GM10248 (cell line): Measurements from ENCODE around the gene TMEM231.

Experiments
- CTCF ChIA-PET: fragments of 300-600 bp; sonication (Branson Sonifier 250); formaldehyde crosslinking; extraction: SDS; loops from one replicate; lab custom pipeline; 2021; ENCODE audit warnings: antibody characterized with exemption; lab: Yijun Ruan, JAX
- POLR2A ChIA-PET: fragments of 350-650 bp; sonication (Branson Sonifier 250); formaldehyde crosslinking; extraction: SDS; loops from one replicate; lab custom pipeline; 2020; ENCODE audit warnings: antibody characterized with exemption; lab: Yijun Ruan, JAX
- DNase-seq: peaks from one replicate; pipeline ENCODE4 v3.0.0; 2012; ENCODE audit errors: extremely low spot score
- TF ChIP-seq, protein P1 (sequence below): IDR thresholded peaks from 2 replicates; pipeline ENCODE4 v1.5.1; 2012; ENCODE audit warnings: mild to moderate bottlenecking, low read depth; ENCODE audit errors: extremely low read depth, missing control alignments, control extremely low read depth

TMEM231 gene

DNA sequence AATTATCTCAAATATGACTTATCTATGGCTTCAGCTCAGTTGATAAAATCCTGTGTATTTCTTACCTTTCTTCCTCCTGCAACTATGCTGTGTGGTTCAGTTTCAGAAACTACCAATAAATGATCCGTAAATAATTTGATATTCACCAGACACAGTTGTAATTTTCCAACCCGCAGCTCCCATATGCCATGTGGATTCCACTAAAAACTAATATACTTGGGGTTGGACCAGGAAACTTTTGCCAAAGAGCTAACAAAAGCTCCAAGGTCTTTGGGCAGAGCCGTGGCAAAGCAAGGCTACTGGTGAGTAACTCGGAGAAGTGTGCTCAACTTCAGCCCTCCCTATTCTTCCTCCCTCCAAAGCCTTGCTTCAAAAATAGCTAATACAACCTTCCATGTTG is 58.5 kb downstream of the TMEM231 start:
- POLR2A ChIA-PET, result no interaction called here
- DNase-seq, result no peak
- TF ChIP-seq, protein P1, sequence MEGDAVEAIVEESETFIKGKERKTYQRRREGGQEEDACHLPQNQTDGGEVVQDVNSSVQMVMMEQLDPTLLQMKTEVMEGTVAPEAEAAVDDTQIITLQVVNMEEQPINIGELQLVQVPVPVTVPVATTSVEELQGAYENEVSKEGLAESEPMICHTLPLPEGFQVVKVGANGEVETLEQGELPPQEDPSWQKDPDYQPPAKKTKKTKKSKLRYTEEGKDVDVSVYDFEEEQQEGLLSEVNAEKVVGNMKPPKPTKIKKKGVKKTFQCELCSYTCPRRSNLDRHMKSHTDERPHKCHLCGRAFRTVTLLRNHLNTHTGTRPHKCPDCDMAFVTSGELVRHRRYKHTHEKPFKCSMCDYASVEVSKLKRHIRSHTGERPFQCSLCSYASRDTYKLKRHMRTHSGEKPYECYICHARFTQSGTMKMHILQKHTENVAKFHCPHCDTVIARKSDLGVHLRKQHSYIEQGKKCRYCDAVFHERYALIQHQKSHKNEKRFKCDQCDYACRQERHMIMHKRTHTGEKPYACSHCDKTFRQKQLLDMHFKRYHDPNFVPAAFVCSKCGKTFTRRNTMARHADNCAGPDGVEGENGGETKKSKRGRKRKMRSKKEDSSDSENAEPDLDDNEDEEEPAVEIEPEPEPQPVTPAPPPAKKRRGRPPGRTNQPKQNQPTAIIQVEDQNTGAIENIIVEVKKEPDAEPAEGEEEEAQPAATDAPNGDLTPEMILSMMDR, result no peak
- CTCF ChIA-PET, result interaction anchor here (0.7 to 2.8 kb wide), 10 partner anchors 10 to 53 kb away, joined by 3 to 18 read pairs (median 5); no protein-coding TSS in a partner anchor

DNA sequence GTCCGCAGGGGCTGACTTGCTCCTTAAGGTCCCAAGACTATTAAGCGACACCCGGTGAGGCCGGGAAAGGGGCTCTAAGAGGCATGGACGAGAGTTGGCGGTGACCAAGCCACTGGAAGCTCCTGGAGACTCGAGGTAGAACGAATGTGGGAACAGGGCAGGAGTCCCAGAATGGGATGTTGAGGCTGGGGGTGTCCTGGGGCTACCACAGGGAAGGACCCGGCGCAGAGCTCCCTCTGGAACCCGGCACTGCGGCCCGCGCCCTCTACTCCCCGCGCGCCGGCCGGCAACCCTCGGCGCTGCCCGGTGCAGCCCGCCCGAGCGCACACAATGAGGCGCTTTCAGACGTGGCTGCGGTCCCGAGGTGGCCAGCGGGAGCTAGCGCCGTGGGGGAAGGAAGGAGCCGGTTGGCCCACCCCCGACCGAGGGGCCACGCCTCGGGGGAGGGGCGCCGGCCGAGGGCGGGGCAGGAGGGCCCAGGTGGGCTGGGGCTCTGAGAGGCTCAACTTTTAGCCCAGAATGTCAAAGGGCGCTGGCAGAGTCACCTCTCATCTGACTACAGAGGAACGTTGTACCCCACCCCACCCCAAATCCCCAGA is 60.9 kb downstream of the TMEM231 start, which contains the start of gene CHST6:
Gene CHST6 (minus strand): TSS at position 366 of the 599 bp plus-strand sequence. CDS start 15,613 bp downstream, outside the sequence.
- TF ChIP-seq, protein P1, result no peak
- CTCF ChIA-PET, result interaction anchor here (0.8 to 15.5 kb wide), 8 partner anchors 10 to 295 kb away, joined by 3 to 258 read pairs (median 4); partner anchors contain the start of gene TMEM170A
- peak; percentile 86 for DNase-seq
- POLR2A ChIA-PET, result interaction anchor here (0.8 to 1.3 kb wide), 4 partner anchors 11 to 75 kb away, joined by 3 to 6 read pairs (median 4); no protein-coding TSS in a partner anchor

DNA sequence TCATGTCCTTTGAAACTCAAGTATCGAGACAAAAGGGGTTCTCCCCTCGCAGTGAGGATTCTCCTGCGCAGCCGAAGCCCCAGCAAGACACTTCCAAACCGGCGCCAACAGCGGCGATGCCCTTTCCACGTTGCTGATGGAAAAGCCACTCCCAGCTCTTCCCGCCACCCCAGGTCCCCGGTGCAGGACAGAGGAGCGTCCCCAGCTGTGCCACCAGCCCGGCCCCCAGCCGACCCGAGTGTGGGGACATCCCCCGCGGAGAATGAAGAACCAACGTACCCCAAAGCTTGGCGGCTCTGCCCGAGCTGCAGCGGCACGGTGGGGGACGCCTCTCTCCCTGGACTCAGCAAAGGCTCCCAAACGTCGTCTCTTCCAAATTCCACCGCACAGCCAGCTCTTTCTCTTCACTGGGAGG is 61.4 kb downstream of the TMEM231 start:
- POLR2A ChIA-PET, result interaction anchor here (1.0 to 1.3 kb wide), 2 partner anchors 11 to 22 kb away, joined by 3 to 5 read pairs; no protein-coding TSS in a partner anchor
- no peak for DNase-seq
- CTCF ChIA-PET, result interaction anchor here (0.8 to 15.5 kb wide), 8 partner anchors 9 to 294 kb away, joined by 3 to 258 read pairs (median 6); partner anchors contain the start of gene TMEM170A
- TF ChIP-seq, protein P1, result no peak

DNA sequence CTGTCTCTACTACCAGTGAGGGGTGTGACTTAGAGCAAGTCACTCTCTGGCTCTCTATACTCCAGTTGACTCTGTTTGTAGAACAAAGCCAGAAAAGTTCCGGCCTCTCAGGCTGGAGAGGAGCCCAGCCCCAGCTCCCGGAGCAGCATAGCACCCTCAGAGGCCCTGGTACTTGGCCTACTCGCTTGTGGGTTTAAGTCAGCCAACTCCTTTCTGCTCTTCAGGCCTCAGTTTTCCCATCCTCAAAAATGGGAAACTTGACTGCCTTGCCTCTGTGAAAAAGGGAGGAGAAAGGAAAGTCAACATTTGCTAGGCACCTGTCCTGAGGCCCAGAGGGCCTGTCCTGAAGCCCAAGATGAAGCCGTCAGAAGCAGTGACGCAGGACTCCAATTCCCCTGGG is 61.9 kb downstream of the TMEM231 start:
- POLR2A ChIA-PET, result no interaction called here
- DNase-seq, result no peak
- TF ChIP-seq, protein P1, result no peak
- CTCF ChIA-PET, result interaction anchor here (0.8 to 15.5 kb wide), 7 partner anchors 9 to 23 kb away, joined by 3 to 258 read pairs (median 6); partner anchors contain the start of gene TMEM170A

DNA sequence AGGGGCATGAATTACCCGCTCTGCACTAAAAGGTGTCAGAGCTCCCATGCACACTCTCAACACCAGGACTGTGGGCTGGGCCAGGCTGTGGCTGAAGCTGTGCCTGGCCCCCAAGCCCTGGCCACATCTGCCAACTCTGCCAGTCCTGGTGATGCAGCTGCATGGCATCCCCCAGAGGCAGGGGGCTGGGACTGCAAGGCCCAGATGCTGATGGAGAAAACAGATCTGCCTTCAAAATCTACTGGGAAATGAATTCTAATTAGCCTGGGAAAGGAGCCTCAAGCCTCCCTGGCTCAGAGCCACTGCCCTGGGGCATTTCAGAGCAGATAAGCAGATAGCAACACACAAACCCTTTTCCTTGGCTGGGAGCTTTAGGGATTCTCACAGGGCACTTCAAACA is 64.2 kb downstream of the TMEM231 start:
- POLR2A ChIA-PET, result interaction anchor here (0.5 kb wide), 1 partner anchor 145 kb away, joined by 4 read pairs; no protein-coding TSS in a partner anchor

DNA sequence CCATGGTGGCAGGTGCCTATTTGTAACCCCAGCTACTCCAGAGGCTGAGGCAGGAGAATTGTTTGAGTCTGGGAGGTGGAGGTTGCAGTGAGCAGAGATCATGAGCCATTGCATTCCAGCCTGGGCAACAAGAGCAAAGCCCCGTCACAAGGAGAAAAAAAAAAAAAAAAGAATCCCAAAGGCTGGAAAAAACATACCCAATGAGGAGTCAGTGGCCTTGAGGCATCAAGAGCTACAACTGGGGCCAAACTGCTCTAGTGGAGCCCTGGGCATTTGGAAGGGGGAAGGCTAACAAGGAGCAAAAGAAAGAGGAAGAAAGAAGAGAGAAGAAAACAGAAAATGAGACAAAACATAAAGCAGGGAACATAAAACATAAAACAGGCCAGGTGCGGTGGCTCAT is 67.7 kb downstream of the TMEM231 start:
- TF ChIP-seq, protein P1, result no peak
- no peak for DNase-seq
- POLR2A ChIA-PET, result interaction anchor here (0.6 kb wide), 1 partner anchor 12 kb away, joined by 3 read pairs; no protein-coding TSS in a partner anchor
- CTCF ChIA-PET, result interaction anchor here (2.4 to 15.5 kb wide), 2 partner anchors 18 to 28 kb away, joined by 22 to 258 read pairs; partner anchors contain the start of gene TMEM170A

More for the DNA sequence above, 64.2 kb downstream of the TMEM231 start:
- CTCF ChIA-PET, result interaction anchor here (1.3 to 15.5 kb wide), 3 partner anchors 11 to 25 kb away, joined by 3 to 258 read pairs (median 11); partner anchors contain the start of gene TMEM170A
- TF ChIP-seq, protein P1, result peak; percentile 35
- DNase-seq, result no peak
